Activated CD4-positive, alpha-beta memory T cell treated with anti-CD3 and anti-CD28 coated beads for 36 hours (primary cell): ENCODE results near the gene C10orf105. TPM values are rescaled to one million over a fixed set of nuclear protein-coding genes. Genes with fewer than 3 reads are reported as not detected.
A peak's percentile ranks its signal among the peaks of the same experiment; 100 is the strongest.

ENCODE experiments used
- CTCF ChIA-PET: fragments of 350-600 bp; sonication (Branson Sonifier 250); formaldehyde crosslinking; loops from one replicate; lab custom pipeline; 2021; ENCODE audit warnings: antibody characterized with exemption, inconsistent platforms; lab: Charles Lee
- POLR2A ChIA-PET: fragments of 350-600 bp; sonication (Branson Sonifier 250); formaldehyde crosslinking; loops from one replicate; lab custom pipeline; 2021; ENCODE audit warnings: antibody characterized with exemption; lab: Charles Lee
- DNase-seq: peaks from one replicate; pipeline ENCODE4 v3.0.0-alpha.2; 2020
- H3K27ac Mint-ChIP-seq: one replicate; pipeline ENCODE4 v1.8.0; 2021; ENCODE audit warnings: mixed read lengths
- H3K27me3 Mint-ChIP-seq: one replicate; pipeline ENCODE4 v1.8.0; 2021; ENCODE audit warnings: mixed read lengths
- H3K36me3 Mint-ChIP-seq: one replicate; pipeline ENCODE4 v1.8.0; 2021; ENCODE audit warnings: mixed read lengths
- H3K4me1 Mint-ChIP-seq: one replicate; pipeline ENCODE4 v1.8.0; 2021; ENCODE audit warnings: low read depth, mixed read lengths
- H3K4me3 Mint-ChIP-seq: one replicate; pipeline ENCODE4 v1.8.0; 2021; ENCODE audit warnings: mild to moderate bottlenecking, mixed read lengths
- H3K9me3 Mint-ChIP-seq: one replicate; pipeline ENCODE4 v1.8.0; 2021; ENCODE audit warnings: mixed read lengths
- intact Hi-C: fragments of 100-400 bp; cut with micrococcal nuclease; formaldehyde crosslinking; loops from one replicate; pipeline ENCODE4 v1.15.1; 2023
- total RNA-seq, 2 experiments: library from RNA; stranded (reverse); gene quantifications; one replicate each; pipeline ENCODE4 v1.2.3, GENCODE V29; 2021

C10orf105 gene
- total RNA-seq, 2 experiments from 2014 or later = 0.63 to 0.76 TPM

GRCh38 chr10:71724539-71724938 lies 5.0 kb upstream of the C10orf105 start:
- Mint-ChIP-seq H3K4me1 (peaks cover 69% of the 10 kb centered on the region), H3K36me3 (no peaks in the 10 kb centered on the region), H3K27ac (peak overlapping the region; percentile 99), H3K27me3 (no peaks in the 10 kb centered on the region), H3K9me3 (no peaks in the 10 kb centered on the region), H3K4me3 (peak overlapping the region; percentile 12)
- ChIA-PET CTCF (interaction anchor here (0.8 to 10.0 kb wide), 9 partner anchors 10 to 49 kb away, joined by 3 to 118 read pairs (median 15); partner anchors contain the start of gene VSIR), POLR2A (interaction anchor here (0.8 to 5.4 kb wide), 4 partner anchors 13 to 48 kb away, joined by 3 to 33 read pairs (median 20); partner anchors contain the start of gene VSIR)
- intact Hi-C loops = loop anchor here (10.0 kb wide), 1 partner anchor 610 kb away; no protein-coding TSS in a partner anchor
- DNase-seq = no peak

GRCh38 chr10:71723311-71723710 lies 3.7 kb upstream of the C10orf105 start:
- peaks cover 56% of the 10 kb centered on the region for H3K4me1 Mint-ChIP-seq
- intact Hi-C loops = loop anchor here (10.0 kb wide), 1 partner anchor 611 kb away; no protein-coding TSS in a partner anchor

GRCh38 chr10:71722849-71723248 lies 3.3 kb upstream of the C10orf105 start:
- Mint-ChIP-seq H3K27ac (peak overlapping the region; percentile 50), H3K4me3 (no peak overlapping the region), H3K27me3 (no peaks in the 10 kb centered on the region), H3K9me3 (no peaks in the 10 kb centered on the region), H3K4me1 (peaks cover 52% of the 10 kb centered on the region), H3K36me3 (no peaks in the 10 kb centered on the region)
- ChIA-PET POLR2A (interaction anchor here (2.1 kb wide), 1 partner anchor 50 kb away, joined by 7 read pairs; the partner anchor contains the start of gene VSIR), CTCF (interaction anchor here (8.3 kb wide), 1 partner anchor 15 kb away, joined by 55 read pairs; no protein-coding TSS in a partner anchor)
- intact Hi-C loops = loop anchor here (10.0 kb wide), 1 partner anchor 612 kb away; no protein-coding TSS in a partner anchor
- DNase-seq = no peak

More at GRCh38 chr10:71723311-71723710, 3.7 kb upstream of the C10orf105 start:
- DNase-seq = no peak
- POLR2A ChIA-PET = interaction anchor here (2.1 kb wide), 1 partner anchor 50 kb away, joined by 7 read pairs; the partner anchor contains the start of gene VSIR
- no peak overlapping the region for H3K4me3 Mint-ChIP-seq
- no peak overlapping the region for H3K27ac Mint-ChIP-seq
- H3K27me3 Mint-ChIP-seq = no peaks in the 10 kb centered on the region
- CTCF ChIA-PET = interaction anchor here (0.6 to 8.3 kb wide), 4 partner anchors 9 to 26 kb away, joined by 3 to 55 read pairs (median 7); no protein-coding TSS in a partner anchor
- no peaks in the 10 kb centered on the region for H3K9me3 Mint-ChIP-seq
- H3K36me3 Mint-ChIP-seq = no peaks in the 10 kb centered on the region

- intact Hi-C loops = loop anchor here (10.0 kb wide), 1 partner anchor 613 kb away; no protein-coding TSS in a partner anchor
- no peak for DNase-seq
- H3K36me3 Mint-ChIP-seq = no peaks in the 10 kb centered on the region
- no peak overlapping the region for H3K27ac Mint-ChIP-seq
- H3K9me3 Mint-ChIP-seq = no peaks in the 10 kb centered on the region
- H3K4me3 Mint-ChIP-seq = no peak overlapping the region
- H3K27me3 Mint-ChIP-seq = no peaks in the 10 kb centered on the region
- H3K4me1 Mint-ChIP-seq = peaks cover 41% of the 10 kb centered on the region
- CTCF ChIA-PET = interaction anchor here (0.8 to 2.6 kb wide), 3 partner anchors 13 to 52 kb away, joined by 3 to 9 read pairs (median 3); partner anchors contain the start of gene VSIR
- POLR2A ChIA-PET = no interaction called here
Observed at GRCh38 chr10:71721313-71721712, 1.7 kb upstream of the C10orf105 start.

- ChIA-PET CTCF (interaction anchor here (0.7 to 2.6 kb wide), 3 partner anchors 12 to 53 kb away, joined by 3 to 9 read pairs (median 3); partner anchors contain the start of gene VSIR), POLR2A (no interaction called here)
- Mint-ChIP-seq H3K27ac (no peak overlapping the region), H3K9me3 (no peaks in the 10 kb centered on the region), H3K27me3 (no peaks in the 10 kb centered on the region), H3K36me3 (no peaks in the 10 kb centered on the region), H3K4me1 (peaks cover 40% of the 10 kb centered on the region), H3K4me3 (no peak overlapping the region)
- intact Hi-C loops = loop anchor here (10.0 kb wide), 1 partner anchor 615 kb away; no protein-coding TSS in a partner anchor
- no peak for DNase-seq
Observed at GRCh38 chr10:71720288-71720687, 710 bp upstream of the C10orf105 start.

- H3K27me3 Mint-ChIP-seq = no peaks in the 10 kb centered on the region
- POLR2A ChIA-PET = interaction anchor here (0.6 kb wide), 1 partner anchor 94 kb away, joined by 4 read pairs; no protein-coding TSS in a partner anchor
- H3K36me3 Mint-ChIP-seq = no peaks in the 10 kb centered on the region
- intact Hi-C loops = no loop called here
- H3K4me1 Mint-ChIP-seq = peaks cover 37% of the 10 kb centered on the region
- H3K27ac Mint-ChIP-seq = no peak overlapping the region
- DNase-seq = no peak
- H3K4me3 Mint-ChIP-seq = no peak overlapping the region
- CTCF ChIA-PET = interaction anchor here (0.7 to 2.4 kb wide), 5 partner anchors 11 to 335 kb away, joined by 3 to 8 read pairs (median 3); partner anchors contain the start of gene VSIR
- no peaks in the 10 kb centered on the region for H3K9me3 Mint-ChIP-seq
Observed at GRCh38 chr10:71719042-71719441, 536 bp downstream of the C10orf105 start.

GRCh38 chr10:71718165-71718698 lies 1.3 kb downstream of the C10orf105 start:
- POLR2A ChIA-PET = no interaction called here
- Mint-ChIP-seq H3K36me3 (no peaks in the 10 kb centered on the region), H3K27ac (no peak overlapping the region), H3K4me3 (no peak overlapping the region), H3K9me3 (no peaks in the 10 kb centered on the region), H3K4me1 (peaks cover 37% of the 10 kb centered on the region), H3K27me3 (no peaks in the 10 kb centered on the region)
- intact Hi-C loops = no loop called here
- no peak for DNase-seq
- CTCF ChIA-PET = interaction anchor here (1.4 to 2.4 kb wide), 4 partner anchors 11 to 334 kb away, joined by 3 to 8 read pairs (median 6); no protein-coding TSS in a partner anchor

- peak overlapping the region; percentile 51 for H3K27ac Mint-ChIP-seq
- H3K9me3 Mint-ChIP-seq = no peaks in the 10 kb centered on the region
- H3K27me3 Mint-ChIP-seq = no peaks in the 10 kb centered on the region
- ChIA-PET POLR2A (no interaction called here), CTCF (interaction anchor here (1.4 to 2.4 kb wide), 6 partner anchors 9 to 334 kb away, joined by 3 to 11 read pairs (median 6); no protein-coding TSS in a partner anchor)
- no peak for DNase-seq
- no peak overlapping the region for H3K4me3 Mint-ChIP-seq
- peaks cover 40% of the 10 kb centered on the region for H3K4me1 Mint-ChIP-seq
- intact Hi-C loops = no loop called here
- H3K36me3 Mint-ChIP-seq = no peaks in the 10 kb centered on the region
Observed at GRCh38 chr10:71717551-71717951, 2.0 kb downstream of the C10orf105 start.

- POLR2A ChIA-PET = interaction anchor here (0.9 kb wide), 1 partner anchor 38 kb away, joined by 3 read pairs; no protein-coding TSS in a partner anchor
- intact Hi-C loops = no loop called here
- no peak for DNase-seq
- Mint-ChIP-seq H3K4me1 (peaks cover 41% of the 10 kb centered on the region), H3K9me3 (no peaks in the 10 kb centered on the region), H3K36me3 (no peaks in the 10 kb centered on the region), H3K27ac (peak overlapping the region; percentile 51), H3K27me3 (no peaks in the 10 kb centered on the region), H3K4me3 (no peak overlapping the region)
- CTCF ChIA-PET = interaction anchor here (1.4 to 6.5 kb wide), 7 partner anchors 9 to 95 kb away, joined by 3 to 31 read pairs (median 8); partner anchors contain the start of gene VSIR
Observed at GRCh38 chr10:71717056-71717455, 2.5 kb downstream of the C10orf105 start.

GRCh38 chr10:71716426-71716825 lies 3.2 kb downstream of the C10orf105 start:
- intact Hi-C loops = no loop called here
- no peak overlapping the region for H3K4me3 Mint-ChIP-seq

GRCh38 chr10:71715860-71716259 lies 3.7 kb downstream of the C10orf105 start:
- H3K36me3 Mint-ChIP-seq = no peaks in the 10 kb centered on the region
- no peaks in the 10 kb centered on the region for H3K27me3 Mint-ChIP-seq
- no peak for DNase-seq
- peak overlapping the region; percentile 35 for H3K4me3 Mint-ChIP-seq
- no peaks in the 10 kb centered on the region for H3K9me3 Mint-ChIP-seq
- H3K27ac Mint-ChIP-seq = peak overlapping the region; percentile 76
- intact Hi-C loops = no loop called here
- H3K4me1 Mint-ChIP-seq = peaks cover 43% of the 10 kb centered on the region
- ChIA-PET CTCF (interaction anchor here (1.4 to 6.5 kb wide), 4 partner anchors 9 to 57 kb away, joined by 5 to 31 read pairs (median 10); partner anchors contain the start of gene VSIR), POLR2A (interaction anchor here (2.0 kb wide), 1 partner anchor 53 kb away, joined by 5 read pairs; no protein-coding TSS in a partner anchor)

More at GRCh38 chr10:71716426-71716825, 3.2 kb downstream of the C10orf105 start:
- H3K27ac Mint-ChIP-seq = no peak overlapping the region
- ChIA-PET CTCF (interaction anchor here (1.4 to 6.5 kb wide), 5 partner anchors 9 to 95 kb away, joined by 4 to 31 read pairs (median 8); partner anchors contain the start of gene VSIR), POLR2A (interaction anchor here (0.9 kb wide), 1 partner anchor 39 kb away, joined by 3 read pairs; no protein-coding TSS in a partner anchor)
- no peaks in the 10 kb centered on the region for H3K27me3 Mint-ChIP-seq
- peaks cover 43% of the 10 kb centered on the region for H3K4me1 Mint-ChIP-seq
- H3K36me3 Mint-ChIP-seq = no peaks in the 10 kb centered on the region
- DNase-seq = no peak
- no peaks in the 10 kb centered on the region for H3K9me3 Mint-ChIP-seq
